ENCODE results near the gene TAF4.

- TF ChIP-seq POLR2A (IDR thresholded peaks at IDR 0.05; ENCODE audit: low read length), result no peak
- TF ChIP-seq GATA1 (IDR thresholded peaks at IDR 0.05; ENCODE audit: low read depth, low read length), result no peak
Measured at GRCh38 chr20:61927826-61928541, 137.7 kb downstream of the TAF4 start.
